ENCODE measurements around the gene RGS2. TPM values are rescaled to one million over a fixed set of nuclear protein-coding genes. Genes with fewer than 3 reads are reported as not detected.

RGS2 gene
- total RNA-seq, 1 experiment from 2014 or later: 4.5 TPM

DNA sequence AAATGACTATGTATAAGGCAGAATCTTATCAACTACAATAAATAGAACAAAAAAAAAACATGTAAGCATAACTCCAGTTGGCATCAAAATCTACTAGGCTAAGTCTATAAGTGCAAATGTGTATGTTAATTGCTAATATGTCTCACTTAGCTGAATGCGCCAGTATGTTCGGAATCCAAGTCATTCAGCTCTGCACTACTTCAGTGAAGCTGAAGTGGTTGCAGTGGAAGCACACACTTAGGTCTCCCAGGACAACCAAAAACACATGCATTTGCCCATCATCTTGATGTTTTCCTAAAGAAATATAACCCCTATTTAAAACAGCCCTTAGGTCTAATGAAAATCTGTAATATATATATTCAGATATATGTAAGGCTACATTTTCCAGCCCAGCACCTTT lies 41.0 kb upstream of the RGS2 start:
- in situ Hi-C loops (cut with HindIII; ENCODE audit: low pct_unique_long_range_greater_than_20kb, low sequenced_read_pairs) (no loop called here), intact Hi-C loops (cut with micrococcal nuclease; ENCODE audit: unreplicated experiment) (no loop called here)
- DNase-seq (ENCODE audit: low read depth, low spot score) (no peak), ATAC-seq (no peak)
- H3K9me3 ChIP-seq (ENCODE audit: control insufficient read depth, insufficient read depth, low read depth, low read length): no peaks in the 10 kb centered on the region
- no peak overlapping the region for H3K4me3 ChIP-seq (ENCODE audit: low read depth in 2 of 2, low read length in 2 of 2)
- POLR2A ChIA-PET: no interaction called here
- H3K4me1 ChIP-seq (ENCODE audit: control insufficient read depth, insufficient read depth, low read length): no peaks in the 10 kb centered on the region
- no peak overlapping the region for H3K27ac ChIP-seq (ENCODE audit: low read length)
- no peaks in the 10 kb centered on the region for H3K27me3 ChIP-seq (ENCODE audit: control insufficient read depth, insufficient read depth, low read length)
- no TSS peak for BruUV-seq (replicated peaks)
- H3K36me3 ChIP-seq (ENCODE audit: control insufficient read depth, insufficient read depth, low read length): no peaks in the 10 kb centered on the region
- no peak for TF ChIP-seq TCF7L2 (IDR thresholded peaks at IDR 0.05; ENCODE audit: low read depth, low read length)
- TF ChIP-seq, protein P1, sequence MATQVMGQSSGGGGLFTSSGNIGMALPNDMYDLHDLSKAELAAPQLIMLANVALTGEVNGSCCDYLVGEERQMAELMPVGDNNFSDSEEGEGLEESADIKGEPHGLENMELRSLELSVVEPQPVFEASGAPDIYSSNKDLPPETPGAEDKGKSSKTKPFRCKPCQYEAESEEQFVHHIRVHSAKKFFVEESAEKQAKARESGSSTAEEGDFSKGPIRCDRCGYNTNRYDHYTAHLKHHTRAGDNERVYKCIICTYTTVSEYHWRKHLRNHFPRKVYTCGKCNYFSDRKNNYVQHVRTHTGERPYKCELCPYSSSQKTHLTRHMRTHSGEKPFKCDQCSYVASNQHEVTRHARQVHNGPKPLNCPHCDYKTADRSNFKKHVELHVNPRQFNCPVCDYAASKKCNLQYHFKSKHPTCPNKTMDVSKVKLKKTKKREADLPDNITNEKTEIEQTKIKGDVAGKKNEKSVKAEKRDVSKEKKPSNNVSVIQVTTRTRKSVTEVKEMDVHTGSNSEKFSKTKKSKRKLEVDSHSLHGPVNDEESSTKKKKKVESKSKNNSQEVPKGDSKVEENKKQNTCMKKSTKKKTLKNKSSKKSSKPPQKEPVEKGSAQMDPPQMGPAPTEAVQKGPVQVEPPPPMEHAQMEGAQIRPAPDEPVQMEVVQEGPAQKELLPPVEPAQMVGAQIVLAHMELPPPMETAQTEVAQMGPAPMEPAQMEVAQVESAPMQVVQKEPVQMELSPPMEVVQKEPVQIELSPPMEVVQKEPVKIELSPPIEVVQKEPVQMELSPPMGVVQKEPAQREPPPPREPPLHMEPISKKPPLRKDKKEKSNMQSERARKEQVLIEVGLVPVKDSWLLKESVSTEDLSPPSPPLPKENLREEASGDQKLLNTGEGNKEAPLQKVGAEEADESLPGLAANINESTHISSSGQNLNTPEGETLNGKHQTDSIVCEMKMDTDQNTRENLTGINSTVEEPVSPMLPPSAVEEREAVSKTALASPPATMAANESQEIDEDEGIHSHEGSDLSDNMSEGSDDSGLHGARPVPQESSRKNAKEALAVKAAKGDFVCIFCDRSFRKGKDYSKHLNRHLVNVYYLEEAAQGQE (IDR thresholded peaks at IDR 0.05; ENCODE audit: insufficient read depth in 1 of 2, low read depth in 2 of 2, low read length in 1 of 2): no peak
- TF ChIP-seq POLR2AphosphoS5 (IDR thresholded peaks at IDR 0.05; ENCODE audit: low read depth, low read length): no peak
- TF ChIP-seq, protein P2, sequence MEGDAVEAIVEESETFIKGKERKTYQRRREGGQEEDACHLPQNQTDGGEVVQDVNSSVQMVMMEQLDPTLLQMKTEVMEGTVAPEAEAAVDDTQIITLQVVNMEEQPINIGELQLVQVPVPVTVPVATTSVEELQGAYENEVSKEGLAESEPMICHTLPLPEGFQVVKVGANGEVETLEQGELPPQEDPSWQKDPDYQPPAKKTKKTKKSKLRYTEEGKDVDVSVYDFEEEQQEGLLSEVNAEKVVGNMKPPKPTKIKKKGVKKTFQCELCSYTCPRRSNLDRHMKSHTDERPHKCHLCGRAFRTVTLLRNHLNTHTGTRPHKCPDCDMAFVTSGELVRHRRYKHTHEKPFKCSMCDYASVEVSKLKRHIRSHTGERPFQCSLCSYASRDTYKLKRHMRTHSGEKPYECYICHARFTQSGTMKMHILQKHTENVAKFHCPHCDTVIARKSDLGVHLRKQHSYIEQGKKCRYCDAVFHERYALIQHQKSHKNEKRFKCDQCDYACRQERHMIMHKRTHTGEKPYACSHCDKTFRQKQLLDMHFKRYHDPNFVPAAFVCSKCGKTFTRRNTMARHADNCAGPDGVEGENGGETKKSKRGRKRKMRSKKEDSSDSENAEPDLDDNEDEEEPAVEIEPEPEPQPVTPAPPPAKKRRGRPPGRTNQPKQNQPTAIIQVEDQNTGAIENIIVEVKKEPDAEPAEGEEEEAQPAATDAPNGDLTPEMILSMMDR (IDR thresholded peaks at IDR 0.05): no peak
- TF ChIP-seq SIN3A (IDR thresholded peaks at IDR 0.05; ENCODE audit: borderline replicate concordance, insufficient read depth, low read depth, low read length): no peak
- CTCF ChIA-PET: no interaction called here

DNA sequence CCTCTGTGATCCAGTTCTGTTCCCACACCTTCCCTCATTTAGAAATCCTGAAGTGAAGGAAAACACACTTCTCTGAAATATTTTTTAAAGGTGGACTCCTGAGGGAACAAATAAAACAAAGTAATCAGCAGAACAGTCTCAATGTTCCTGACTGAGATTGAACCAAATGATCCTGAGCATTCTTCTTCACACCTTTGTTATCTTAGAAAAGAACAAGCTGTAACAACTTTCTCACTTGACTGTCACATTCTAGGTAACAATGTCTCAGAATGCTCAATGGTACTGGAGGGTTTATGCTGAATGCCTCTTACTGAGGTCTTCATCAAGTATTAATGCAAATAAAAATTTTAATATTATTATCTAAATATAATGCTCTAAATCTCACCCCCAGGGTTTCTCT lies 40.4 kb upstream of the RGS2 start:
- Histone ChIP-seq H3K27me3 (ENCODE audit: control insufficient read depth, insufficient read depth, low read length) (no peaks in the 10 kb centered on the region), H3K36me3 (ENCODE audit: control insufficient read depth, insufficient read depth, low read length) (no peaks in the 10 kb centered on the region), H3K27ac (ENCODE audit: low read length) (no peak overlapping the region), H3K4me1 (ENCODE audit: control insufficient read depth, insufficient read depth, low read length) (no peaks in the 10 kb centered on the region), H3K9me3 (ENCODE audit: control insufficient read depth, insufficient read depth, low read depth, low read length) (no peaks in the 10 kb centered on the region), H3K4me3 (ENCODE audit: low read depth in 2 of 2, low read length in 2 of 2) (no peak overlapping the region)
- intact Hi-C loops (cut with micrococcal nuclease; ENCODE audit: unreplicated experiment) (no loop called here), in situ Hi-C loops (cut with HindIII; ENCODE audit: low pct_unique_long_range_greater_than_20kb, low sequenced_read_pairs) (no loop called here)
- no TSS peak for BruUV-seq (replicated peaks)
- ATAC-seq (no peak), DNase-seq (ENCODE audit: low read depth, low spot score) (no peak)
- TF ChIP-seq TCF7L2 (IDR thresholded peaks at IDR 0.05; ENCODE audit: low read depth, low read length): no peak
- TF ChIP-seq SIN3A (IDR thresholded peaks at IDR 0.05; ENCODE audit: borderline replicate concordance, insufficient read depth, low read depth, low read length): no peak
- TF ChIP-seq, protein P2 (IDR thresholded peaks at IDR 0.05): no peak
- TF ChIP-seq, protein P1 (IDR thresholded peaks at IDR 0.05; ENCODE audit: insufficient read depth in 1 of 2, low read depth in 2 of 2, low read length in 1 of 2): no peak
- no peak for TF ChIP-seq POLR2AphosphoS5 (IDR thresholded peaks at IDR 0.05; ENCODE audit: low read depth, low read length)
- CTCF ChIA-PET: no interaction called here
- POLR2A ChIA-PET: no interaction called here
